Astrocyte (in vitro differentiated cells and primary cell): ENCODE measurements around the gene CPED1. TPM values are rescaled to one million over a fixed set of nuclear protein-coding genes. Genes with fewer than 3 reads are reported as not detected.

Source experiments
- DNase-seq: peaks from one replicate; pipeline ENCODE4 v3.0.0-alpha.2; 2010; ENCODE audit warnings: low read depth
- FAIRE-seq: peaks from 2 replicates; lab custom pipeline; 2011; peaks lifted over from hg19 to GRCh38; lab: Jason Lieb, UNC
- H2AFZ ChIP-seq: 2 replicates; pipeline ENCODE4 v1.6.0; 2012; ENCODE audit warnings: low read depth, low read length, inconsistent platforms
- H3K27ac ChIP-seq: 2 replicates; pipeline ENCODE4 v1.5.1; 2011; ENCODE audit warnings: low read depth, low read length, inconsistent platforms
- H3K27me3 ChIP-seq: 2 replicates; pipeline ENCODE4 v1.6.0; 2011; ENCODE audit warnings: low read length, inconsistent platforms; ENCODE audit not compliant: insufficient read depth
- H3K36me3 ChIP-seq: 2 replicates; pipeline ENCODE4 v1.5.1; 2011; ENCODE audit warnings: low read length, inconsistent platforms; ENCODE audit not compliant: insufficient read depth
- H3K4me1 ChIP-seq: 2 replicates; pipeline ENCODE4 v1.5.1; 2011; ENCODE audit warnings: low read length, inconsistent platforms; ENCODE audit not compliant: insufficient read depth
- H3K4me2 ChIP-seq: 2 replicates; pipeline ENCODE4 v1.6.0; 2012; ENCODE audit warnings: low read length, inconsistent platforms
- H3K4me3 ChIP-seq: 2 replicates; pipeline ENCODE4 v1.5.1; 2011; ENCODE audit warnings: low read depth, mild to moderate bottlenecking, low read length, inconsistent platforms; ENCODE audit not compliant: insufficient read depth
- H3K79me2 ChIP-seq: 2 replicates; pipeline ENCODE4 v1.6.0; 2012; ENCODE audit warnings: mild to moderate bottlenecking, low read length, inconsistent platforms; ENCODE audit not compliant: insufficient read depth
- H3K9ac ChIP-seq: 2 replicates; pipeline ENCODE4 v1.6.0; 2012; ENCODE audit warnings: mild to moderate bottlenecking, low read length, inconsistent platforms
- H3K9me3 ChIP-seq: 2 replicates; pipeline ENCODE4 v1.5.1; 2012; ENCODE audit warnings: low read depth, mild to moderate bottlenecking, low read length, inconsistent platforms; ENCODE audit not compliant: insufficient read depth
- H4K20me1 ChIP-seq: 2 replicates; pipeline ENCODE4 v1.6.0; 2012; ENCODE audit warnings: low read length, inconsistent platforms; ENCODE audit not compliant: insufficient read depth
- H3K27ac Mint-ChIP-seq: one replicate; pipeline ENCODE4 v1.8.0; 2021; ENCODE audit warnings: mild to moderate bottlenecking, mixed read lengths; ENCODE audit not compliant: unreplicated experiment
- H3K27me3 Mint-ChIP-seq: one replicate; pipeline ENCODE4 v1.8.0; 2021; ENCODE audit warnings: low read depth, mixed read lengths; ENCODE audit not compliant: unreplicated experiment
- H3K36me3 Mint-ChIP-seq: one replicate; pipeline ENCODE4 v1.8.0; 2021; ENCODE audit warnings: low read depth, mixed read lengths; ENCODE audit not compliant: unreplicated experiment
- H3K4me1 Mint-ChIP-seq: one replicate; pipeline ENCODE4 v1.8.0; 2021; ENCODE audit warnings: low read depth, mixed read lengths; ENCODE audit not compliant: unreplicated experiment
- H3K4me3 Mint-ChIP-seq: one replicate; pipeline ENCODE4 v1.8.0; 2021; ENCODE audit warnings: mild to moderate bottlenecking, moderate library complexity, mixed read lengths; ENCODE audit not compliant: unreplicated experiment
- H3K9me3 Mint-ChIP-seq: one replicate; pipeline ENCODE4 v1.8.0; 2021; ENCODE audit warnings: mild to moderate bottlenecking, mixed read lengths; ENCODE audit not compliant: unreplicated experiment
- EZH2 ChIP-seq: IDR thresholded peaks from 2 replicates; pipeline ENCODE4 v1.6.1; 2012; ENCODE audit warnings: mild to moderate bottlenecking, low read length, inconsistent platforms; ENCODE audit not compliant: insufficient read depth
- total RNA-seq: library from RNA; stranded (reverse); gene quantifications from 2 replicates; pipeline ENCODE4 v1.2.1, GENCODE V29; 2021
- TF ChIP-seq, protein P1 (sequence below): IDR thresholded peaks from 2 replicates; pipeline ENCODE4 v1.5.1; 2011; ENCODE audit warnings: low read depth, mild to moderate bottlenecking, inconsistent platforms, low read length, moderate library complexity; ENCODE audit not compliant: insufficient read depth

Gene CPED1
- total RNA-seq, 1 donor from 2014 or later: 6.1 TPM

DNA sequence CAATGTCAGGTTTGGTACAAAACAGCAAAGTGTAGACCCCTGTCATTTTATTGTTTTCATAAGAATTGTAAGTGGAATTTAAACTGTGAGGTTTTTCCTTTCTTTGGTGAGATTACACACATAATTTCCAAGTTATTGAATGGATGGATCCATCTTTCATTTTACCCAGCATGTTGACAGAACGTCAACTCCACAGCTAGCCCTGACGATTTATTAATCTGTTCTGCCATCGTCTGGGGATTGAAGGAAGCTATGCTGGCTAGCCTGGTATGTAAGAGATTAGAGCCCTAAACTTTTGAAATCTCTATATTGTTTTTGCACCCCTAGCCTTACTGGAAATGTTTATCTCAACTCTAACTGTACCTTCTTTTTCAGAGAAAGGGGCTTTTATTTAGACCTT lies 348.9 kb downstream of the CPED1 start:
- Histone ChIP-seq H3K9me3 (no peaks in the 10 kb centered on the region), H3K27ac (no peak overlapping the region), H4K20me1 (no peaks in the 10 kb centered on the region), H3K9ac (no peak overlapping the region), H3K27me3 (no peaks in the 10 kb centered on the region), H3K36me3 (no peaks in the 10 kb centered on the region), H3K4me3 (no peak overlapping the region), H3K79me2 (no peaks in the 10 kb centered on the region), H3K4me1 (no peaks in the 10 kb centered on the region), H3K4me2 (no peak overlapping the region), H2AFZ (no peak overlapping the region)
- FAIRE-seq (peak; percentile 54), DNase-seq (no peak)
- Mint-ChIP-seq H3K27ac (no peak overlapping the region), H3K36me3 (peaks cover under 1% of the 10 kb centered on the region), H3K4me1 (no peaks in the 10 kb centered on the region), H3K9me3 (no peaks in the 10 kb centered on the region), H3K4me3 (no peak overlapping the region), H3K27me3 (no peaks in the 10 kb centered on the region)
- TF ChIP-seq EZH2: no peak
- TF ChIP-seq, protein P1, sequence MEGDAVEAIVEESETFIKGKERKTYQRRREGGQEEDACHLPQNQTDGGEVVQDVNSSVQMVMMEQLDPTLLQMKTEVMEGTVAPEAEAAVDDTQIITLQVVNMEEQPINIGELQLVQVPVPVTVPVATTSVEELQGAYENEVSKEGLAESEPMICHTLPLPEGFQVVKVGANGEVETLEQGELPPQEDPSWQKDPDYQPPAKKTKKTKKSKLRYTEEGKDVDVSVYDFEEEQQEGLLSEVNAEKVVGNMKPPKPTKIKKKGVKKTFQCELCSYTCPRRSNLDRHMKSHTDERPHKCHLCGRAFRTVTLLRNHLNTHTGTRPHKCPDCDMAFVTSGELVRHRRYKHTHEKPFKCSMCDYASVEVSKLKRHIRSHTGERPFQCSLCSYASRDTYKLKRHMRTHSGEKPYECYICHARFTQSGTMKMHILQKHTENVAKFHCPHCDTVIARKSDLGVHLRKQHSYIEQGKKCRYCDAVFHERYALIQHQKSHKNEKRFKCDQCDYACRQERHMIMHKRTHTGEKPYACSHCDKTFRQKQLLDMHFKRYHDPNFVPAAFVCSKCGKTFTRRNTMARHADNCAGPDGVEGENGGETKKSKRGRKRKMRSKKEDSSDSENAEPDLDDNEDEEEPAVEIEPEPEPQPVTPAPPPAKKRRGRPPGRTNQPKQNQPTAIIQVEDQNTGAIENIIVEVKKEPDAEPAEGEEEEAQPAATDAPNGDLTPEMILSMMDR: peak; percentile 21

DNA sequence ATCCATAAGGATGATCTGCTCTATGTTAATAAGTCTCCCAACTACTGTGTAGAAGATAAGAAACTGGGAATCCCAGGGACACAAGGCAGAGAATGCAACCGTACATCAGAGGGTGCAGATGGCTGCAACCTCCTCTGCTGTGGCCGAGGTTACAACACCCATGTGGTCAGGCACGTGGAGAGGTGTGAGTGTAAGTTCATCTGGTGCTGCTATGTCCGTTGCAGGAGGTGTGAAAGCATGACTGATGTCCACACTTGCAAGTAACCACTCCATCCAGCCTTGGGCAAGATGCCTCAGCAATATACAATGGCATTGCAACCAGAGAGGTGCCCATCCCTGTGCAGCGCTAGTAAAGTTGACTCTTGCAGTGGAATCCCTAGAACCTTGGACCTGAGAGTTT lies 350.6 kb downstream of the CPED1 start:
- Mint-ChIP-seq H3K4me3 (no peak overlapping the region), H3K27ac (no peak overlapping the region), H3K36me3 (peaks cover 3% of the 10 kb centered on the region), H3K27me3 (no peaks in the 10 kb centered on the region), H3K9me3 (no peaks in the 10 kb centered on the region), H3K4me1 (no peaks in the 10 kb centered on the region)
- no peaks in the 10 kb centered on the region for H3K27me3 ChIP-seq
- no peak overlapping the region for H3K4me3 ChIP-seq
- H3K36me3 ChIP-seq: no peaks in the 10 kb centered on the region
- H3K9ac ChIP-seq: no peak overlapping the region
- no peaks in the 10 kb centered on the region for H3K79me2 ChIP-seq
- FAIRE-seq (no peak), DNase-seq (no peak)
- no peak overlapping the region for H3K4me2 ChIP-seq
- H2AFZ ChIP-seq: no peak overlapping the region
- no peak for TF ChIP-seq EZH2
- TF ChIP-seq, protein P1: no peak
- H4K20me1 ChIP-seq: no peaks in the 10 kb centered on the region
- H3K4me1 ChIP-seq: no peaks in the 10 kb centered on the region
- no peak overlapping the region for H3K27ac ChIP-seq
- no peaks in the 10 kb centered on the region for H3K9me3 ChIP-seq

DNA sequence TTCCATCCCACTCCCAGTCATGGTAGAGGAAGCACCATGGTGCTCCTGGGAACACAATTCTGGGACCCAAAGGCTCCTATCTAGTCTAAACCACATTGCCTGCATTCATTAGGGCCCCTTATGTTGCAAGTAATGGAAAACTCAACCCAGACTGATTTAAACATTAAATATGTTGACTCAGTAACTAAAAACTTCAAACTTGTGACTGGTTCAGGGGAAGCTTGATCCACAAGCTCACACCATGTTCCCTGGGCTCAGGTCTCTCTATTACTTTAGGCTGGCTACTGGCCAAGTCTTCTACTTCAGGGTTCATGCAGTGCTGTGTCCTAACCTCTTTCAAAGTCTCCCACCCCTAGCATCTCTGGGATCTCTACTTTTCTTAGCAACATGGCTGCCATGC lies 353.4 kb downstream of the CPED1 start:
- H3K9ac ChIP-seq: no peak overlapping the region
- FAIRE-seq: no peak
- no peaks in the 10 kb centered on the region for H3K36me3 ChIP-seq
- no peaks in the 10 kb centered on the region for H4K20me1 ChIP-seq
- no peak overlapping the region for H3K27ac ChIP-seq
- H3K4me3 ChIP-seq: no peak overlapping the region
- no peaks in the 10 kb centered on the region for H3K27me3 ChIP-seq
- Mint-ChIP-seq H3K4me3 (no peak overlapping the region), H3K27ac (no peak overlapping the region), H3K4me1 (no peaks in the 10 kb centered on the region), H3K9me3 (no peaks in the 10 kb centered on the region), H3K27me3 (no peaks in the 10 kb centered on the region), H3K36me3 (peaks cover 3% of the 10 kb centered on the region)
- no peaks in the 10 kb centered on the region for H3K79me2 ChIP-seq
- TF ChIP-seq, protein P1: no peak
- TF ChIP-seq EZH2: no peak
- H3K9me3 ChIP-seq: no peaks in the 10 kb centered on the region
- no peak overlapping the region for H3K4me2 ChIP-seq
- H2AFZ ChIP-seq: no peak overlapping the region
- H3K4me1 ChIP-seq: no peaks in the 10 kb centered on the region
- DNase-seq: no peak
